ENCODE measurements around the gene DOCK3. TPM values are rescaled to one million over a fixed set of nuclear protein-coding genes. Genes with fewer than 3 reads are reported as not detected.
A peak's percentile ranks its signal among the peaks of the same experiment; 100 is the strongest.

DOCK3 gene
- total and polyA plus RNA-seq, 3 donors from 2014 or later, result 8.4 to 11.7 (median 11.2) TPM

GRCh38 chr3:51388286-51389029 lies 713.7 kb downstream of the DOCK3 start:
- TF ChIP-seq POLR2A (IDR thresholded peaks at IDR 0.05) (no peak), CTCF (IDR thresholded peaks at IDR 0.05) (peak in 1 of 3 experiments; percentile 5)
- Histone ChIP-seq H3K9me3 (no peaks in the 10 kb centered on the region), H3K4me1 (peaks cover 40% of the 10 kb centered on the region), H3K36me3 (ENCODE audit: low read depth, missing control alignments) (no peaks in the 10 kb centered on the region), H3K27ac (no peak overlapping the region), H3K27me3 (no peaks in the 10 kb centered on the region), H3K4me3 (no peak overlapping the region)
- 67 to 77% methylated on average over 6 of the region's 6 CpGs for WGBS, 2 donors
- DNase-seq, result no peak
- intact Hi-C loops (cut with DNase I; ENCODE audit: low total_unique reads), result loop anchor here (5.0 kb wide), 1 partner anchor 771 kb away; the partner anchor contains the start of gene MAPKAPK3

- TF ChIP-seq POLR2A (IDR thresholded peaks at IDR 0.05) (no peak), CTCF (IDR thresholded peaks at IDR 0.05) (peak; percentile 45 to 73 (median 64))
- Histone ChIP-seq H3K4me3 (no peak overlapping the region), H3K27me3 (no peaks in the 10 kb centered on the region), H3K27ac (no peak overlapping the region), H3K4me1 (peaks cover 44% of the 10 kb centered on the region), H3K36me3 (ENCODE audit: low read depth, missing control alignments) (no peaks in the 10 kb centered on the region), H3K9me3 (no peaks in the 10 kb centered on the region)
- 53 to 59% methylated on average over 3 to 6 of the region's 6 CpGs for WGBS, 2 donors
- peak; percentile 75 for DNase-seq
- intact Hi-C loops (cut with DNase I; ENCODE audit: low total_unique reads), result loop anchor here (5.0 to 10.0 kb wide), 3 partner anchors 105 to 772 kb away; partner anchors contain the start of gene MAPKAPK3
Measured at GRCh38 chr3:51389423-51390183, 714.9 kb downstream of the DOCK3 start.

- Histone ChIP-seq H3K4me1 (peaks cover 44% of the 10 kb centered on the region), H3K9me3 (no peaks in the 10 kb centered on the region), H3K4me3 (peak overlapping the region; percentile 68 to 96), H3K27ac (peak overlapping the region; percentile 59 to 91), H3K27me3 (no peaks in the 10 kb centered on the region), H3K36me3 (ENCODE audit: low read depth, missing control alignments) (no peaks in the 10 kb centered on the region)
- 33 to 53% methylated on average over 15 to 29 of the region's 29 CpGs for WGBS, 2 donors
- intact Hi-C loops (cut with DNase I; ENCODE audit: low total_unique reads), result loop anchor here (10.0 kb wide), 2 partner anchors 104 to 274 kb away; no protein-coding TSS in a partner anchor
- DNase-seq, result no peak
- TF ChIP-seq CTCF (IDR thresholded peaks at IDR 0.05), result peak in 1 of 3 experiments; percentile 79
- TF ChIP-seq POLR2A (IDR thresholded peaks at IDR 0.05), result no peak
Measured at GRCh38 chr3:51390246-51391074, 715.7 kb downstream of the DOCK3 start.

GRCh38 chr3:51391075-51391565 lies 716.4 kb downstream of the DOCK3 start, which contains the start of gene RBM15B:
TSS of gene RBM15B (plus strand) at chr3:51391285. CDS start at chr3:51391400, 115 bp downstream.
- Histone ChIP-seq H3K4me3 (peak within 1 kb of the TSS; percentile 68 to 96), H3K36me3 (ENCODE audit: low read depth, missing control alignments) (no peaks in the 10 kb centered on the region), H3K4me1 (peaks cover 38% of the 10 kb centered on the region), H3K9me3 (no peaks in the 10 kb centered on the region), H3K27ac (peak within 1 kb of the TSS; percentile 79 to 91), H3K27me3 (no peaks in the 10 kb centered on the region)
- WGBS, 2 donors, result 0% methylated on average over 79 of the region's 83 CpGs; no CpG with 5 or more reads in 1 of the 2 donors
- intact Hi-C loops (cut with DNase I; ENCODE audit: low total_unique reads), result loop anchor here (10.0 kb wide), 2 partner anchors 104 to 274 kb away; no protein-coding TSS in a partner anchor
- peak in 2 of 3 experiments; percentile 95 to 98 for TF ChIP-seq CTCF (IDR thresholded peaks at IDR 0.05)
- no peak for TF ChIP-seq POLR2A (IDR thresholded peaks at IDR 0.05)
- peak; percentile 97 for DNase-seq
